Measurements from ENCODE around the gene MASTL.

MASTL gene

GRCh38 chr10:27155066-27155754, at the start of gene MASTL:
Gene MASTL, plus strand, starts transcription at chr10:27155352. Its CDS starts 75 bp downstream, at chr10:27155427.
- no peak for TF ChIP-seq CTCF (IDR thresholded peaks at IDR 0.05; ENCODE audit: insufficient read depth, low read depth, low read length, missing control alignments)
- H3K4me3 ChIP-seq (ENCODE audit: low read length), result peak within 1 kb of the TSS; percentile 90
- DNase-seq (ENCODE audit: low read depth), result peak; percentile 96

- no peak for TF ChIP-seq CTCF (IDR thresholded peaks at IDR 0.05; ENCODE audit: insufficient read depth, low read depth, low read length, missing control alignments)
- no peak for DNase-seq (ENCODE audit: low read depth)
- H3K4me3 ChIP-seq (ENCODE audit: low read length), result no peak overlapping the region
Measured at GRCh38 chr10:27108165-27108564, 47.0 kb upstream of the MASTL start.

GRCh38 chr10:27134371-27134770, 20.8 kb upstream of the MASTL start:
- H3K4me3 ChIP-seq (ENCODE audit: low read length), result no peak overlapping the region
- DNase-seq (ENCODE audit: low read depth), result no peak
- TF ChIP-seq CTCF (IDR thresholded peaks at IDR 0.05; ENCODE audit: insufficient read depth, low read depth, low read length, missing control alignments), result no peak

GRCh38 chr10:27138277-27138676, 16.9 kb upstream of the MASTL start:
- no peak for TF ChIP-seq CTCF (IDR thresholded peaks at IDR 0.05; ENCODE audit: insufficient read depth, low read depth, low read length, missing control alignments)
- no peak overlapping the region for H3K4me3 ChIP-seq (ENCODE audit: low read length)
- no peak for DNase-seq (ENCODE audit: low read depth)

- no peak for DNase-seq (ENCODE audit: low read depth)
- no peak overlapping the region for H3K4me3 ChIP-seq (ENCODE audit: low read length)
- no peak for TF ChIP-seq CTCF (IDR thresholded peaks at IDR 0.05; ENCODE audit: insufficient read depth, low read depth, low read length, missing control alignments)
Measured at GRCh38 chr10:27143686-27144085, 11.5 kb upstream of the MASTL start.

- no peak for DNase-seq (ENCODE audit: low read depth)
- TF ChIP-seq CTCF (IDR thresholded peaks at IDR 0.05; ENCODE audit: insufficient read depth, low read depth, low read length, missing control alignments), result no peak
- no peak overlapping the region for H3K4me3 ChIP-seq (ENCODE audit: low read length)
Measured at GRCh38 chr10:27145937-27146336, 9.2 kb upstream of the MASTL start.

GRCh38 chr10:27147701-27148100, 7.5 kb upstream of the MASTL start:
- H3K4me3 ChIP-seq (ENCODE audit: low read length), result no peak overlapping the region
- TF ChIP-seq CTCF (IDR thresholded peaks at IDR 0.05; ENCODE audit: insufficient read depth, low read depth, low read length, missing control alignments), result no peak
- DNase-seq (ENCODE audit: low read depth), result no peak
